Ishikawa (cell line): ENCODE measurements around the gene MVB12A.

ENCODE experiments used
- CEBPB ChIP-seq: IDR thresholded peaks from 2 replicates; pipeline ENCODE4 v1.6.1; 2012
- CREB1 ChIP-seq: IDR thresholded peaks from 2 replicates; pipeline ENCODE4 v1.6.1; 2012; ENCODE audit warnings: low read depth
- EGR1 ChIP-seq: IDR thresholded peaks from 2 replicates; pipeline ENCODE4 v1.6.1; 2012
- EP300 ChIP-seq: IDR thresholded peaks from 2 replicates; pipeline ENCODE4 v1.6.1; 2012; ENCODE audit warnings: borderline replicate concordance
- FOXM1 ChIP-seq: IDR thresholded peaks from 2 replicates; pipeline ENCODE4 v1.6.1; 2012; ENCODE audit warnings: low read depth, borderline replicate concordance
- NFIC ChIP-seq: IDR thresholded peaks from 2 replicates; pipeline ENCODE4 v1.6.1; 2012
- RAD21 ChIP-seq: IDR thresholded peaks from 2 replicates; pipeline ENCODE4 v1.6.1; 2012; ENCODE audit warnings: low read depth
- REST ChIP-seq: IDR thresholded peaks from 2 replicates; pipeline ENCODE4 v1.6.1; 2012; ENCODE audit warnings: low read depth, mild to moderate bottlenecking
- TAF1 ChIP-seq: IDR thresholded peaks from 2 replicates; pipeline ENCODE4 v1.6.1; 2012; ENCODE audit warnings: low read depth, mild to moderate bottlenecking
- TCF12 ChIP-seq: IDR thresholded peaks from 2 replicates; pipeline ENCODE4 v1.6.1; 2012; ENCODE audit warnings: low read depth
- TEAD4 ChIP-seq: IDR thresholded peaks from 2 replicates; pipeline ENCODE4 v1.6.1; 2012
- USF1 ChIP-seq: IDR thresholded peaks from 2 replicates; pipeline ENCODE4 v1.6.1; 2012
- YY1 ChIP-seq: IDR thresholded peaks from 2 replicates; pipeline ENCODE4 v1.6.1; 2012; ENCODE audit warnings: low read depth
- ZBTB7A ChIP-seq: IDR thresholded peaks from 2 replicates; pipeline ENCODE4 v1.6.1; 2012; ENCODE audit warnings: low read depth
- TF ChIP-seq, protein P1 (sequence below): IDR thresholded peaks from 2 replicates; pipeline ENCODE4 v1.6.1; 2012

MVB12A gene

GRCh38 chr19:17411801-17412200 is 8.0 kb upstream of the MVB12A start:
- TF ChIP-seq TEAD4 (no peak), CREB1 (no peak), USF1 (no peak), TAF1 (no peak), FOXM1 (no peak), ZBTB7A (no peak), EGR1 (no peak), EP300 (no peak), CEBPB (no peak), TCF12 (no peak), RAD21 (no peak), NFIC (no peak), YY1 (no peak), REST (no peak)
- TF ChIP-seq, protein P1, sequence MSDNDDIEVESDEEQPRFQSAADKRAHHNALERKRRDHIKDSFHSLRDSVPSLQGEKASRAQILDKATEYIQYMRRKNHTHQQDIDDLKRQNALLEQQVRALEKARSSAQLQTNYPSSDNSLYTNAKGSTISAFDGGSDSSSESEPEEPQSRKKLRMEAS = no peak

GRCh38 chr19:17414097-17414496 is 5.8 kb upstream of the MVB12A start:
- no peak for TF ChIP-seq USF1
- TF ChIP-seq TAF1 = no peak
- no peak for TF ChIP-seq REST

DNA sequence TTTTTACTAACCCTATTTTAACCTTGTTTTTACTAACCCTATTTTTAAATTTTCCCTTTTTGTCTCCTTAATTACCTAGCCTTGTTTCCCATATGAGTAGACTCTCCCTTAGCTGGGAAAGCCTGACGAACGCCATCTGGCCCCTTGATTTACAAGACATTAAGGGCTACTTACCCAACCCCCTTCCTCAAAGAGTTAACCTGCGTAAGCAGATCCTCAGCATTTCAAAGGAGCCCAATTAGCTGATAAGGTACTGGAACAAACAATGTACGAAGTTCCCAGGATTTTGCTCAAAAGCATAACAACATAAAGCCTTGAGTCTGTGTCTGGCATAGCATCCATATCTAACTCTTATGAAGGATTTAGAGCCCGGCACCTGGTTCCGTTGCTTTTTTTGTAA is 4.7 kb upstream of the MVB12A start:
- TF ChIP-seq CREB1 (no peak), TAF1 (no peak), TCF12 (no peak), ZBTB7A (no peak), EP300 (no peak), FOXM1 (no peak), NFIC (no peak), CEBPB (no peak), YY1 (no peak), USF1 (no peak), EGR1 (no peak)
- TF ChIP-seq, protein P1 = no peak

DNA sequence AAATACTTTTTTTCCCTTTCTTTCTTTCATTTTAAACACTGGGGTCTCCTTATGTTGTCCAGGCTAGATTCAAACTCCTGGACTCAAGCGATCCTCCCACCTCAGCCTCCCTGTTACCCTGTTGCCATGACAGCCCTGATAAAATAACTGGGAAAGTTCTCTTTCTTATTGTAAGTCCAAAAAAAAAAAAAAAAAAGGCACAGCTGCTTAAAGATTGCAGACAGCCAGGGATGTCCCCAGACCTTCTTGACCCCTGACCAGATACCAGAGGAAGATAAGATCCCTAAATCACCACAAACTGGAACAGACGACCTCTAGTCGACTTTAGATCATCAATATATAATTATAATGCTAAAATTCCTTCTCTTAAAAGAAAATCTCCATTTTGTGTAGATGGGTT is 1.1 kb upstream of the MVB12A start:
- TF ChIP-seq USF1 = no peak
- TF ChIP-seq EP300 = no peak
- TF ChIP-seq YY1 = no peak
- no peak for TF ChIP-seq NFIC
- TF ChIP-seq EGR1 = no peak
- no peak for TF ChIP-seq TCF12
- TF ChIP-seq TEAD4 = no peak
- no peak for TF ChIP-seq REST
- TF ChIP-seq TAF1 = no peak
- TF ChIP-seq CREB1 = no peak
- no peak for TF ChIP-seq FOXM1
- no peak for TF ChIP-seq CEBPB
- TF ChIP-seq, protein P1 = no peak
- TF ChIP-seq ZBTB7A = no peak
- TF ChIP-seq RAD21 = no peak
